Pons (tissue), 1 donor: ENCODE measurements around the gene DYNLT5.
"Not testable (repeated sequence)": the region's sequence is repeated elsewhere in the genome, so short reads cannot be mapped to it uniquely, and the experiment has no call there.

Experiments
- DNase-seq: peaks from one replicate; pipeline ENCODE4 v3.0.0-alpha.2; 2016; ENCODE audit warnings: low spot score

Gene DYNLT5

DNA sequence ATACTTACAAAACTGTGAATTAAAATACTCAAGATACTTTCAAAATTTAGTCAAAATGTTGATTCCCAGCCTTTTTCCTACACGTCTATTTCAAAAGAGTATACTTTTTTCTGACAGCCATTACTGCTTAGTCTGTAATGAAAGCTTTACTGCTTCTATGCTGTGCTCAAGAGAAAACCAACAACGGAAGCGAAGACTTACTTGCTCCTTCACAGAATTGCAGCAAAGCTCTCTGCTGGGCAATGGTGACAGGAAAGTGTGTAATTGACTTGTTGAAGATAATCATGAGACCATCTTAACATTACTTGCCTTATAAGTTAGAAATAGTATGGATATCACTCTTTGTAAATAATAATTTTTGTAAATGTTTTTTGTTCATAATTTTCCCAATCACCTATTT, 1.7 kb upstream of the DYNLT5 start:
- no peak for DNase-seq

DNA sequence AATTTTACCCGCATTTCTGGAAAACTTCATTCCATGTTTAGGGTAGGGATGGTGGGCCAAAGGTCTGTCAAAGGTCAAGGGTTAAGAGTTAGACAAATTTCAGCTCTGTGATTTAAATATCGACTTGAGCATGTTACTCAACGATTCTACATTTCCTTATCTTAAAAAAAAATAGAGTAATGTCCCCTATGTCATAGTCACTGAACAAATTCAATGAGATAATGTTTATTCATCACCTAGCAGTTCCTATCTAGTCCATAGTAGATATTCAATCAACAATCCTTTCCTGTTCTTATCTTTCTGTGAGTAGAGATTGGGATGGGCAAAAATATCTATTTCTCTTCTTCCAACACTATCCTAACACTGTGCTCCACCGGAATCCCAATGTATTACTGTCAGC, 1.1 kb upstream of the DYNLT5 start:
- no peak for DNase-seq

DNA sequence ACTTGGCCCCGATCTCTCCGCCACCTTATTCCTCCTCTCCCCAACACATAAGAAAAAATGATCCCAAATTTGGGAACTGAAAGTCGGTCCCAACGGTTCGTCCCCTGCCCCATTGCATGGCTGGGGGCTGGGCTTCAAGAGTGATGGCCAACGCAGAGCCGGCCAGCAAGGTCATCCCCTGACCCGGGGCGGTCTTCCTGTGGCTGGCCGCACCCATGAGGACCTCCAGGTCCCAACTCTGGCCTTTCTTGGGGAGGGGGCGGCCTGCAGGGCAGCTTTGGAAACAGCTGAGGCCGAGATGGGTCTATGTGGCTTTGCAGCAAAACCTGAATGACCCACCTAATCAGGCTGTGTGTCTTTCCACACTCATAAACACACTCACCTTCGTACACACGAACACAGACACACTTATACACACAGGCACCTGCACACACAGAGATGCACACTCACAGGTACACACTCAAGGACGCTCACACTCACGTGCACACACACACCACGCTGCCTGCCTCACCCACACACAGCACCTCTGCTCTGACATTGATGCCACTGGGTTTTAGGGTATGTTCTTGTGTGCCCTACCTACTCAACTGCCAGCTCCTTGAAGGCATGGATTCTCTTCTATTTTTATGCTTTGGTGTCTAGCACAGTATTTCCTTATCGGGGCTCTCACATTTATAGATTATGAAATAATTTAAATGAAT, 562 bp downstream of the DYNLT5 start:
- DNase-seq = no peak

DNA sequence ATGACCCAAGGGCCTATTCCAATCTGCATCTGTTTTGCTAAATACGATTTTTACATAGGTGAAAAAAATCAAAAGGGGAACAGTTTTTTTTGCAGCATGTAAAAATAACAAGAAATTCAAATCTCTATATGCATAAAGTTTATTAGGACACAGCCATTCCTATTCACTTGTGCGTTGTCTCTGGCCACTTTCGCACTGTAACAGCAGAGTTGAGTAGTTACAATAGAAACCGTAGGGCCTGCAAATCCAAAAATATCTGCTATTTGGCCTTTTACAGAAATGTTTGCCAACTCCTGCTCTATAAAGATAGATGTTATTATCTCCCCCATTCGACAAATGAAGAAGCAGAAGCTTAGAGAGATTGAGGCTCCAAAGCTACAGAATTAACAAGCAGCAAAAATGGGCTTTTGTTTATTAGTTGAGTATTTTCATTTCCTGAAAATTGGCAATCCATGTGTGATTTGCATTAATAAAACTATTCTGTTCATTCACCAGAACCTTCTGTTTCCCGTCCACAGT, 5.5 kb downstream of the DYNLT5 start:
- DNase-seq = no peak

DNA sequence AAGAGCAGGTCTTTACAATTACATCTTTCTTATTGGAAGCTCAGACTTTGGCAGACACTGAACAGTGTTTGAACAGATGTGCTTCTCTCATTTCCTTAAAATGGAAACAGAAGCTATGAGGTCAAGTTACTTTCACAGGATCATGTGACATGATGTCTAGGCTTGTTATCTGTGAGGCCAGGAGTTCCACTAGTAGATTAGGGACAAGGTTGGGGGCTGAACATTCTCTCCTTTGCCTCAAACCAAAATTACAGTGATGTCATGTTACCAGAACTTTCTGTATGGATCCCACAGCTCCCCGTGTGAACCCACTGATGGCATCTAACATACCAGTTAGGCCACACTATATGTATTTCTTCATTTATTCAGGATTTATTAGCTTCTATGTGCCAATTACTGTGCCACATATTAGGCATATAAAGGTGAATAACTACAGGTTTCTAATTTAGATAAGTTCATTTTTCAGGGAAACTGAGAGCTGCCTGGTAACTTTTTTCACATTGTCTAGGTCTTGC, 6.0 kb downstream of the DYNLT5 start:
- peak; percentile 63 for DNase-seq

DNA sequence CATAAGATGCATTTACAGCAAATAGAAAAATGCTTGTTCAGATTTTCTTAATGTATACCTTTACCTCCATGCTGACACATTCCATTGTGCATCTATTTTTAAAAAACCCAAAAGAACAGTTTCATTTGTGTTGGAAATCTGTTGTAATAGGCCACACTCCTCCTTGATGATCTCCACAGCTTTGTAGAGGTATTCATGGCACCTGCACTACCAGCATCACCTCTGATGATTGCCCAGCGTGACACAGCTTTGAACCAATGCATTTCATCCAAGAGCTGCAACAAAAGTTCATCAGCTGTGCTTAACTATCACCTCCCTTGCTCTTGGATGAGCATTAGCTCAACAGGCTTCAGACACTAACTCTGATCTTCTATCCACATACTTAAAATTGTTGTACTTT, 8.2 kb downstream of the DYNLT5 start:
- no peak for DNase-seq

DNA sequence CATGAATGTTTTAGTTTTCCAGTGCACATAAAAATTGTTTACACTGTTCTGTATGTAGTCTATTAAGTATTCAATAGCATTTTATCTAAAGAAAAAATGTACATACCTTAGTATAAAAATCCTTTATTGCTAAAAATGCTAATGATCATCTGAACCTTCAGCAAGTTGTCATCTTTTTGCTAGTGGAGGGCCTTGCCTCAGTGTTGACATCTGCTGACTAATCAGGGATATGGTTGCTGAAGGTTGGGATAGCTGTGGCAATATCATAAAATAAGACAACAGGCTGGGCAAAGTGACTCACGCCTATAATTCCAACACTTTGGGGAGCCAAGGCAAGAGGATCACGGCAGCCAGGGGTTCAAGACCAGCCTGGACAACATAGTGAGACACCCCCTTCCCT, 9.0 kb downstream of the DYNLT5 start:
- DNase-seq = no peak

DNA sequence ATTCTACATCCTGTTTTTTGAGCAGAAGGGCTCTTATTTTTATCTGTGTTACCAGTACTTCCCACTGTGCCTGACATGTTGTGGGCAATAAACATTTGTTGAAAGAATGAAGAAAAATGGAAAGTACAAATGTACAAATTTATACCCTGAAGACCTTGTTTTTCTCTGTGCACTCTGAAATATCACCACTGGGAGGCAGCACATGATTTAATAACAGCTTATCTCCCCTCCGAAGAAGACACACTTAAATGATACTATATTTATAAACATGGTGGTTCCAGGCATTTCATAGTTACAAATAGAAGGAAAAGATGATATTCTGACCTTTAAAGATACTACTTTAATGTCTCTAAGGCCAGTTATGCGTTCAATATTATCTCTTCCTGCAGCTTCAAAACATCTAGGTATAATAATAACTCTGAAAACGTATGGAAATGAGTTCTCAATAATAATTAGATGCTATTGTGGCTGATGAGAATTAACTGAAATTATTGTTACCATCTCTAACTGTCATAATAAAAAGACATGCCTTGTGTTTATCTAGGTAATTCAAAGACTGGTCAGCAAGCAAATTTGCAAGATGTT, 12.8 kb downstream of the DYNLT5 start:
- DNase-seq = peak; percentile 73

DNA sequence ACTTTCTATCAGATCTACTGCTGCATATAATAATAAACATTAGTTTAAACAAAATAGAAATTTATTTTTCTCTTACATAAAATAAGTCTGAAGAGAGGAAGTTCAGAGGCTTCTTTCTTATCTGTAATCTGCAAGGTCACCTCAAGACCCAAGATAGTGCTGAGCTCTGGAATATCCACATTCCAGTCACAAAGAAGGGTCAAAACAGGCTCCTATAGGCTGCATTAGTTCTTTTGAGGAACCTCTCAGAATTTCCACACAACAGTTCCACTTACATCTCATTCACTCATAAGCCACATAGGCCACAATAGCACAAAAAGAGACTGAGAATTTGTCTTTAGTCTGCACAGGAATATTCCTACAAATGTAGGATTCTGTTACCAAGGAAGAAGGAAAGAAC, 15.4 kb downstream of the DYNLT5 start:
- no peak for DNase-seq

DNA sequence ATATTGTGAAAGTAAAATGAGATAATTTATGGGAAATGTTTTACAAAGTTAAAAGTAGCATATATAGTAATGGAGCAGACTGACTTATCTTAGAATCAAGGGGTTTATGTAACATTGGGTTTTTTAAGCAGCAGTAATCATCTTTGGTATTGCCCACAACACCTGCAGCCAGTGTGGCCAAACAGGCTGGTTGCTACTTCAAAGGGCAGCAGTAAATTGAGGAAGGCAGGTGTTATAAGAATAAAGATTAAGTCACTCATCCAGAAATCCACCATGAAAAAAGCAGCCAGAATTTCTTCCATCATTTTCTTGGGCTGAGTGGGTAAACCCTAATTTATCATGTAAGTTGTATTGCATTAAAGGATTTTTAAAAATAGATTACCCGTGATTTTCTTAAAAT, 16.7 kb downstream of the DYNLT5 start:
- no peak for DNase-seq

DNA sequence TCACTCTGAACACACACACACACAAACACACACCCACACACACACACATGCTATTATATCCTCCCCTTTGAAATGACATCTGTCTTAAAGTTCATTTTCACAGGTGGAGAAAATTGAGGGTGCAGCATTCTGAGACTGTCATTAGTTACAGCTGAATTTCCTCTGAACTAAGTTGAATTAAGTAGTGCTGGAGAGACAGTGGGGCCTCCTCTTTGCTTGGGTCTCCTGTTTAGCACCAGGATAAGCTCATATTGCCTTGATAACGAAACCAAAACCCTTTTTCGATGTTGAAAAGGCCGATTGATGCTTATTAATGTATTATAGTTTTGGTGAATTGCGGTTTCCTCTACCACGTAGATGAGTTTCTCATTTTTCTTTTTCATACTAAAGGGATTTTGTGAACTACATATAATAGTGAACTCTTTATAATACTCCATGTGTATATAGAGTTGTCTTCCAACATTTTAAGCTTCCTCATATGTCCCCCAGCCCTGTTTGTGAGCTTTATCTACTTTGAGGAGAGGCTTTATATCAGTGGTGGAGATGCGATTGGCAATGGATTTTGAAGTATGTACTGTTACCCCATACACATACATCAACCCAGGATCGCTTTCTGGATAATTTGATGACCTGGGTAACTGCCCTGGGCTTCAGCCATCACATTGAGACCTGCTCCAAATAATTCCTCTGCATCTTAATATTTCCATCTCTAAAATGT, 17.4 kb downstream of the DYNLT5 start:
- DNase-seq = no peak

DNA sequence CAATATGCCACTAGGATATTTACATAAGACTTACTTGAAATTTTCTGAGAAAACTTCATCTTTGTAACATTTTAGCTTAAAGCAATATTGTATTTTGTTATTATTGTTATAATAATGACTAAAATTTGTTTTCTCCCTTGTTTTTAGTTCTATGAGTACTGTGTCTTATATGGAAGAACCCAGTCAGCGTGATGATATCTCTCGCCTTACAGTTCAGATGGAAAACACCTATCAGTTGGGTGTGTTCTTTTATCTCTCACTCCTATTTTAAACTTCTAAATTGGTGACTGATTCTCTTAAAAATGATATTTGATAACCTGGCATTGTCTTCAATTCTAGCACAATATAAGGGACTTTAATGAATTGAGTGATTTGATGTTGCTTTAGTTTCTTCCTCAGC, 18.0 kb downstream of the DYNLT5 start:
- no peak for DNase-seq

DNA sequence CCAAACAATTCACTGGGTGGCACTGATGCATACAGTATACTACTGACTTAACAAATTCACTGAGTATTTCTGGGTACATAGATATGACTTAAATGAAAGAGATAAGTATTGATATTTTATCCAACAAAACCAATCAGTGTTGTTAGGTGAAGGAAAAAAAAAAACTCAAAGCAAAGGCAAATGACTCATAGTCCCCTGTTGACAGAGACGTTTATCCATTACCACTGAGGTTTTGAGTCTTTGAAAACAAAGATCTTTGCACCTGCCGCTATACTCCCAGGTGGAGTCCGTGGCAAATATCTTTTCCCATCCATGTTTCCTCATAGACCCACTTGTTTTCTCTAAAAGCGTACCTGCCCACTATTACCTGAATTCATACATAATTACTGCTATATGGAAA, 18.4 kb downstream of the DYNLT5 start:
- DNase-seq = no peak

DNA sequence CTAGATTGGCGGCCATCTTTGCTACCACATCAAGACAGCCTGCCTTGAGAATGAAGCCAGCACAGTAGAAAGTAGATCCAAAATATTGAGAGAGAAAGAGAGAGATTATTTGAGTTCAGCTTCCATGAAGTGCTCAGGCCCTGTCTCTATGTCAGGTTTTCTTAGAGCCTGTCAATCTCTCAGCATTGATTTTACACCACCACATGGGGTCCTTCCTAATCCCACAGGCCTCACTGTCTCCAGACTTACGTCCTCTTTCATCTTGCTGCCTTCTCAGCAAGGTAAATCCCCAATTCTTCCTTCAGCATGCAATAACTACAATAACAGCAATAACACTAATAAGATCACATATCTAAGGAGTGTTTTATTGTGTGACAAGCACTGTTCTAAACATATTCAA, 21.0 kb downstream of the DYNLT5 start:
- DNase-seq = no peak

DNA sequence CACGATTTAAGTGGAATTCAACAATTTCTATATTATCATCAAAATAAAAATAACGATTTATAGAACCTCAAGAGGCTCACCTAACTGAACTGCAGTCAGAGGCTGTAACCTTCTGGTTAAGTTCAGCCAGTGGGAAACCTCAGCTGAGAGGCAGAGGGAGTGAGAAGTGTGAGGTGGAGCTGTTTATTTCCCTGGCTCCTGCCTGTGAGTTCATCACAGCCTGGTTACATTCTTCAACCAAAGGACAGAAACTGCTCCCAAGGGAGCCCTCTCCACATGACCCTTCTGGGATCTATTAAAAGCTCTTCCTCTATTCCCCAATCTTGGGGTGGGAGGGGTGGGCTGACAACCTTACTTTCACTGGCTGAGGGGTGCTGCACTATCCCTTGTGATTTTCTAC, 22.2 kb downstream of the DYNLT5 start:
- no peak for DNase-seq

DNA sequence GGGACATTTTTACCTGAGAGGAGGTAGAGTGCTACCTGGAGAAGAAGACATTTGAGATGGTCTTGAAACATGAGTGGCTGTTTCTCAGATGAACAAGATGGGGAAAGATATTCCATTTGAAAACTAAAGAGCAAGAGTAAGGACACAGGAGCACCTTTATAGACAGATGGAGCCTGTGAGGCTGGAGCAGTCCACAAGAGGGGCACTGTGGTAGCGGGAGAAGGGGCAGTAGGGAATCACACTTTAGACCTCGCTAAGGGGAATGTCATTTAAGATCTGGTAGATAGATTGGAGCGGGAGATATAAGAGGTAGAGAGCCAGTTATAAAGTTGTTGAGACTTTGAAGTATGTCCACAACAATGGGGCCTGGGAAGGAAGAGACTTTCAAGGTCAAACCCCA, 23.4 kb downstream of the DYNLT5 start:
- no peak for DNase-seq

DNA sequence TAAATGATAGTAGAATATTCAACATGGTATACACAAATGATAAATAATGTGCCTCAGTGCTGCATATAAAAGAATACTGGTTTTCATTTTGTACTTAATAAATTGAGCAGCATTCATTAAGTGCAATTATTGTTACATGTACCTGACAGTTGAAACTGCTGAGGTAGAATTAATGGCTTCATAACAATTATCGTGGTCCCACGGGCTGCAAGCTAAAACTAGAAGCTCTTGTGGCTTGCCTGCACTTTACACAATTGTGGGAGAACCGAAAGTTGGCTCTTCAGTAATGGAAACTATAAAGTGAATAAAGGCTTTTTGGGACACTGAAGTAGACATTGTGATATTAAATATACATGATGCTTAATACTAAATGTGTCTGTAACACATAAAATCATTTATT, 25.6 kb downstream of the DYNLT5 start:
- no peak for DNase-seq

DNA sequence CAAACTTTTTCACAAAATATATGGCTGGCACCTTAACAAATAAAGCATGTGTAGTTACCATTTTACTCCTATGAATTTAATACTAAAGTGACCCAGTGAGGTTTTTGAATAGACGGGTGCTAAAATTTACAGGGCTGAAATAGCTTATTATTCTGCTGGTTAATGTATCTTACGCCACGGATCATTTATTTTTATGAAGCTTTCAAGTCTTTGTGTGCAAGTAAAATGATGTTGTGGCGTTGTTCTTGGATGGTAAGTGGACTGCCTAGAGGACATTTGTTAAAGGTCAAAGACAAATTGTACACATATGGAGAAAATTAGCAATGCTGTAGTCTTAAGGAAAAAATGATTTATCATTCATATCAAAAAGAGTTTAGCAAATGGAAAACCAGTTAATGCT, 26.0 kb downstream of the DYNLT5 start:
- DNase-seq = no peak

DNA sequence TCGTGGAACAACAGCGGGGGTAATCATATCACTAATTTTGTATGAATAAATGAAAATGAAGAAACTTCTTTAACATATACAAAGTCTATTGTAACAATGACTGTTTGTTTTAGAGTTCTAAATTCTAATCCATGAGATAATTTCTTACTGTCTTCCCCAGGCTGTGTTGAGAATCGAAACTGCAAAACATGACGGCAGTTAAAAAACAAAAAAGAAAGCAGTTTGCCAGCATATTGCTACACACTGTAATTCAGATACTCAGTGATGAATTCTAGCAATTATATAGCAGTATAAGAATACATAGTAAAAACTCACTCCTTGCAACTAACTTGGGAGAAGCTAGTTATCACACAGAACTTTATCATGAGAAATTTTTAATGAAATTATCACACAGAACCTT, 26.7 kb downstream of the DYNLT5 start:
- no peak for DNase-seq

DNA sequence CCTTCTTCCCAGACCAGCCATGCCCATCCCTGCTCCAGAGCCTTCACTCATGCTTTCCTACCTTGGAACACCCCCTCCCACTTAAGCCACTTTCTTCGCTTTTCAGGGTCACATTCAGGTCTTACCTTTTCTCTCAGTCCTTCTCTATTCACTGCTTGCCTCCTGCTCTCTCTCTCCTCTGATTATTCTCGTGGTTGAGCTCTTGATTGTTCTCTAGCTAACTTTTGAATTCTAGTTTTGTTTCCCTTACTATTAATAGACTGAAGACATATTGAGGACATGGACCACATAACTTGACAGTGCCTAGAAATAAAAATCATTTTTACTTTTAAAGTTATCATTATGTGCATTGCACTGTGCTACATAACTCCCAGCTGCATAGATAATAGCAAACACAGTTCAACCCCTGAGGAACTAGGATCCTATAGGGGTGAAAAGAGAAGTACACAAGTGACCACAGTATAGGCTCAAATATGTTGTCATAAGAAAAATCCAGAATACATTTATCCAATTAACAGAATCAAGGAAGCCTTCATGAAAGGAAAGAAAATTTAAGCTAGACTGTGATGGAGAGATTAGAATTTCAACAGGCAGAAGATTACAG, 27.3 kb downstream of the DYNLT5 start:
- no peak for DNase-seq

DNA sequence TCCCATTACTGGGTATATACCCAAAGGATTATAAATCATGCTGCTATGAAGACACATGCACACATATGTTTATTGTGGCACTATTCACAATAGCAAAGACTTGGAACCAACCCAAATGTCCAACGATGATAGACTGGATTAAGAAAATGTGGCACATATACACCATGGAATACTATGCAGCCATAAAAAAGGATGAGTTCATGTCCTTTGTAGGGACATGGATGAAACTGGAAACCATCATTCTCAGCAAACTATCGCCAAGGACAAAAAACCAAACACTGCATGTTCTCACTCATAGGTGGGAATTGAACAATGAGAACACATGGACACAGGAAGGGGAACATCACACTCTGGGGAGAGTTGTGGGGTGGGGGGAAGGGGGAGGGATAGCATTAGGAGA, 33.5 kb downstream of the DYNLT5 start:
- not testable (repeated sequence) for DNase-seq

DNA sequence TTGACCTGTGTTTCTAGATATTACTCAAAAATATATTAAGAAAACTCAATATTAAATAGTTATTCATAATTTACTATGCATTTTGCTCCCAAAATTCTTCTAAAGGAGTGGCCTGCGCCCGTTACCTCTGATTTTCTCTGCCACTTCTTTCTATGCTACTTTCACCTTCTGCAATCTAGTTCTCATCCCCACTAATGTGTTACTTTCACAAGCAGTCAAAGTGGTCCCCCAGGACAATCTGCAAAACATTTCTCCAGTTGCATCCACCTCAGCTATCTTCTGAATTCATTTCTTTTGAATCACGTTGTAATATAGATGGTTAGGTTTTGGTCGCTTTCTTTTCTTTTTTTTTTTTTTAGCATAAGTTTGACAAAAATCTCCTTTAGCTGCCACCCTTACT, 35.4 kb downstream of the DYNLT5 start:
- no peak for DNase-seq
